Epithelial cell of esophagus (primary cell): ENCODE results near the gene PROZ.
"Not testable (repeated sequence)": the region's sequence is repeated elsewhere in the genome, so short reads cannot be mapped to it uniquely, and the experiment has no call there.

Source experiments
- DNase-seq: peaks from one replicate; pipeline ENCODE4 v3.0.0; 2010; ENCODE audit warnings: low read depth
- H3K4me3 ChIP-seq: 2 replicates; pipeline ENCODE4 v1.5.1; 2011; ENCODE audit warnings: mild to moderate bottlenecking, low read length, control low read depth
- CTCF ChIP-seq: IDR thresholded peaks from 2 replicates; pipeline ENCODE4 v1.5.1; 2011; ENCODE audit warnings: low read depth, mild to moderate bottlenecking, low read length, control low read depth, inconsistent platforms; ENCODE audit not compliant: insufficient read depth; ENCODE audit errors: missing control alignments

Gene PROZ

GRCh38 chr13:113157929-113158747 lies at the start of gene PROZ:
Gene PROZ (plus strand): TSS chr13:113158648. CDS start chr13:113158661, 13 bp downstream.
- no peak for DNase-seq
- TF ChIP-seq CTCF = no peak

GRCh38 chr13:113109151-113110047 lies 49.0 kb upstream of the PROZ start:
- no peak for DNase-seq
- no peak for TF ChIP-seq CTCF
- H3K4me3 ChIP-seq = no peak overlapping the region

More at GRCh38 chr13:113157929-113158747, at the start of gene PROZ:
- H3K4me3 ChIP-seq = no peak within 1 kb of the TSS

- no peak for DNase-seq
- no peak overlapping the region for H3K4me3 ChIP-seq
Observed at GRCh38 chr13:113110048-113110851, 48.2 kb upstream of the PROZ start.

GRCh38 chr13:113110852-113111315 lies 47.6 kb upstream of the PROZ start:
- no peak for DNase-seq
- TF ChIP-seq CTCF = no peak
- H3K4me3 ChIP-seq = no peak overlapping the region

More at GRCh38 chr13:113110048-113110851, 48.2 kb upstream of the PROZ start:
- TF ChIP-seq CTCF = no peak

GRCh38 chr13:113111821-113112220 lies 46.6 kb upstream of the PROZ start:
- not testable (repeated sequence) for H3K4me3 ChIP-seq, DNase-seq

- DNase-seq = not testable (repeated sequence)
Observed at GRCh38 chr13:113112475-113112874, 46.0 kb upstream of the PROZ start.

GRCh38 chr13:113112893-113113845 lies 45.3 kb upstream of the PROZ start:
- DNase-seq = no peak
- no peak for TF ChIP-seq CTCF
- no peak overlapping the region for H3K4me3 ChIP-seq

More at GRCh38 chr13:113112475-113112874, 46.0 kb upstream of the PROZ start:
- H3K4me3 ChIP-seq = not testable (repeated sequence)
